ENCODE results near the gene TRMO.
"Not testable (repeated sequence)": the region's sequence is repeated elsewhere in the genome, so short reads cannot be mapped to it uniquely, and the experiment has no call there.

DNA sequence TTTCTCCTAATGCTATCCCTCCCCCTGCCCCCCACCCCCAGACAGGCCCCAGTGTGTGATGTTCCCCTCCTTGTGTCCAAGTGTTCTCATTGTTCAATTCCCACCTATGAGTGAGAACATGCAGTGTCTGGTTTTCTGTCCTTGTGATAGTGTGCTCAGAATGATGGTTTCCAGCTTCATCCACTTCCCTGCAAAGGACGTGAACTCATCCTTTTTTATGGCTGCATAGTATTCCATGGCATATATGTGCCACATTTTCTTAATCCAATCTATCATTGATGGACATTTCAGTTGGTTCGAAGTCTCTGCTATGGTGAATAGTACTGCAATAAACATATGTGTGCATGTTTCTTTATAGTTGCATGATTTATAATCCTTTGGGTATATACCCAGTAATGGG, 23.2 kb upstream of the TRMO start:
- TF ChIP-seq, protein P1, sequence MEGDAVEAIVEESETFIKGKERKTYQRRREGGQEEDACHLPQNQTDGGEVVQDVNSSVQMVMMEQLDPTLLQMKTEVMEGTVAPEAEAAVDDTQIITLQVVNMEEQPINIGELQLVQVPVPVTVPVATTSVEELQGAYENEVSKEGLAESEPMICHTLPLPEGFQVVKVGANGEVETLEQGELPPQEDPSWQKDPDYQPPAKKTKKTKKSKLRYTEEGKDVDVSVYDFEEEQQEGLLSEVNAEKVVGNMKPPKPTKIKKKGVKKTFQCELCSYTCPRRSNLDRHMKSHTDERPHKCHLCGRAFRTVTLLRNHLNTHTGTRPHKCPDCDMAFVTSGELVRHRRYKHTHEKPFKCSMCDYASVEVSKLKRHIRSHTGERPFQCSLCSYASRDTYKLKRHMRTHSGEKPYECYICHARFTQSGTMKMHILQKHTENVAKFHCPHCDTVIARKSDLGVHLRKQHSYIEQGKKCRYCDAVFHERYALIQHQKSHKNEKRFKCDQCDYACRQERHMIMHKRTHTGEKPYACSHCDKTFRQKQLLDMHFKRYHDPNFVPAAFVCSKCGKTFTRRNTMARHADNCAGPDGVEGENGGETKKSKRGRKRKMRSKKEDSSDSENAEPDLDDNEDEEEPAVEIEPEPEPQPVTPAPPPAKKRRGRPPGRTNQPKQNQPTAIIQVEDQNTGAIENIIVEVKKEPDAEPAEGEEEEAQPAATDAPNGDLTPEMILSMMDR (IDR thresholded peaks at IDR 0.05; ENCODE audit: insufficient read depth, low read length) = not testable (repeated sequence)
- TF ChIP-seq POLR2AphosphoS5 (IDR thresholded peaks at IDR 0.05; ENCODE audit: low read depth) = not testable (repeated sequence)
